Endothelial cell of umbilical vein (primary cell): ENCODE measurements around the gene HIP1. TPM values are rescaled to one million over a fixed set of nuclear protein-coding genes. Genes with fewer than 3 reads are reported as not detected.
A peak's percentile ranks its signal among the peaks of the same experiment; 100 is the strongest.

ENCODE experiments used
- BruUV-seq: library from RNA; stranded (reverse); fragments of 400-500 nt; replicated peaks from 2 replicates; lab custom pipeline; 2021; lab: Mats Ljungman, UMichigan
- CTCF ChIA-PET: fragments of 300-600, 350-600 bp; sonication (Branson Sonifier 250); formaldehyde crosslinking; loops from one replicate; lab custom pipeline; 2021; ENCODE audit warnings: antibody characterized with exemption, inconsistent platforms; lab: Charles Lee
- POLR2A ChIA-PET: fragments of 300-600, 350-600 bp; sonication (Branson Sonifier 250); formaldehyde crosslinking; loops from one replicate; lab custom pipeline; 2021; ENCODE audit warnings: antibody characterized with exemption, inconsistent platforms; lab: Charles Lee
- DNase-seq: peaks from one replicate; pipeline ENCODE4 v3.0.0-alpha.2; 2011; ENCODE audit warnings: low read depth, low spot score
- FAIRE-seq: peaks from 2 replicates; lab custom pipeline; 2011; peaks lifted over from hg19 to GRCh38; lab: Jason Lieb, UNC
- H2AFZ ChIP-seq: 2 replicates; pipeline ENCODE4 v1.6.0; 2012; ENCODE audit warnings: low read depth, low read length, control low read depth, inconsistent platforms
- H3K27ac ChIP-seq: 2 replicates; pipeline ENCODE4 v1.5.1; 2011; ENCODE audit warnings: low read depth, mild to moderate bottlenecking, control low read depth, low read length, moderate library complexity; ENCODE audit not compliant: insufficient read depth
- H3K27me3 ChIP-seq, 2 experiments: 2 replicates each; pipeline versions ENCODE4 v1.6.0 to v1.6.1; 2011; ENCODE audit warnings: low read length in 2 of 2, mixed read lengths in 1 of 2; ENCODE audit not compliant: control insufficient read depth in 2 of 2, insufficient read depth in 2 of 2
- H3K36me3 ChIP-seq, 2 experiments: 2 replicates in 1 of 2; 3 replicates in 1 of 2; pipeline ENCODE4 v1.5.1; 2011; ENCODE audit warnings: low read length in 2 of 2, mild to moderate bottlenecking in 1 of 2, moderate library complexity in 1 of 2; ENCODE audit not compliant: control insufficient read depth in 2 of 2, insufficient read depth in 2 of 2; ENCODE audit errors: extremely low read depth in 1 of 2
- H3K4me1 ChIP-seq: 3 replicates; pipeline ENCODE4 v1.5.1; 2011; ENCODE audit warnings: mild to moderate bottlenecking, low read length; ENCODE audit not compliant: control insufficient read depth, insufficient read depth; ENCODE audit errors: extremely low read depth
- H3K4me2 ChIP-seq: 2 replicates; pipeline ENCODE4 v1.6.1; 2011; ENCODE audit warnings: low read length, control low read depth, mixed read lengths; ENCODE audit not compliant: insufficient read depth
- H3K4me3 ChIP-seq, 3 experiments: fragments of 200-600 bp in 1 of 3; sonication (generic), shearing (Covaris generic) in 1 of 3; replicated peaks in 1 of 3; 2 replicates each; pipeline ENCODE4 v1.5.1; 2011 to 2016; ENCODE audit warnings: control low read depth in 3 of 3, low read length in 3 of 3, mild to moderate bottlenecking in 2 of 3, inconsistent platforms in 1 of 3, low read depth in 1 of 3, moderate library complexity in 1 of 3; ENCODE audit not compliant: insufficient read depth in 1 of 3
- H3K79me2 ChIP-seq: 2 replicates; pipeline ENCODE4 v1.6.0; 2012; ENCODE audit warnings: low read length, inconsistent platforms; ENCODE audit not compliant: control insufficient read depth, insufficient read depth
- H3K9ac ChIP-seq: replicated peaks from 2 replicates; pipeline ENCODE3; 2011; ENCODE audit warnings: low read length, control low read depth; ENCODE audit not compliant: insufficient read depth; ENCODE audit errors: extremely low read depth
- H3K9me1 ChIP-seq: replicated peaks from 3 replicates; pipeline ENCODE4 v1.6.0; 2011; ENCODE audit warnings: mild to moderate bottlenecking, low read length; ENCODE audit not compliant: control insufficient read depth, insufficient read depth; ENCODE audit errors: extremely low read depth
- H3K9me3 ChIP-seq: replicated peaks from 2 replicates; pipeline ENCODE4 v1.5.1; 2012; ENCODE audit warnings: low read length, inconsistent platforms; ENCODE audit not compliant: control insufficient read depth, insufficient read depth
- H4K20me1 ChIP-seq: replicated peaks from 2 replicates; pipeline ENCODE3; 2011; ENCODE audit warnings: mild to moderate bottlenecking, low read length; ENCODE audit not compliant: control insufficient read depth, insufficient read depth; ENCODE audit errors: extremely low read depth
- EZH2 ChIP-seq: IDR thresholded peaks from 2 replicates; pipeline ENCODE4 v1.6.1; 2012; ENCODE audit warnings: borderline replicate concordance, low read depth, mild to moderate bottlenecking, moderate library complexity, low read length, inconsistent platforms; ENCODE audit not compliant: severe bottlenecking
- FOS ChIP-seq: IDR thresholded peaks from 2 replicates; pipeline ENCODE4 v1.6.1; 2011; ENCODE audit warnings: mild to moderate bottlenecking, low read length, moderate library complexity, borderline replicate concordance; ENCODE audit not compliant: insufficient read depth
- GATA2 ChIP-seq: IDR thresholded peaks from 2 replicates; pipeline ENCODE4 v1.7.0; 2011; ENCODE audit warnings: low read depth, mild to moderate bottlenecking, moderate library complexity, mixed read lengths, low read length; ENCODE audit not compliant: insufficient read length, insufficient read depth
- JUN ChIP-seq: IDR thresholded peaks from 2 replicates; pipeline ENCODE4 v1.6.1; 2011; ENCODE audit warnings: borderline replicate concordance, low read depth; ENCODE audit not compliant: insufficient read length, insufficient read depth
- MAX ChIP-seq: IDR thresholded peaks from 2 replicates; pipeline ENCODE4 v1.6.1; 2011; ENCODE audit not compliant: insufficient read depth, insufficient read length
- MYC ChIP-seq: IDR thresholded peaks from one replicate; pipeline ENCODE4 v1.6.1; 2011; ENCODE audit warnings: mild to moderate bottlenecking, low read depth, low read length
- POLR2A ChIP-seq: IDR thresholded peaks from 2 replicates; pipeline ENCODE4 v1.6.1; 2012; ENCODE audit warnings: low read depth, mild to moderate bottlenecking, control low read depth, low read length
- POLR2AphosphoS5 ChIP-seq: IDR thresholded peaks from 2 replicates; pipeline ENCODE4 v1.6.1; 2012; ENCODE audit warnings: low read depth, mild to moderate bottlenecking, control low read depth, low read length, moderate library complexity; ENCODE audit not compliant: insufficient read depth
- dilution Hi-C: fragments of 300-500 bp; cut with MboI; formaldehyde crosslinking; loops from one replicate; pipeline ENCODE4 v1.15.0; 2019; ENCODE audit warnings: low sequenced_read_pairs; ENCODE audit not compliant: extremely low pct_ligation_motif_present
- intact Hi-C: fragments of 100-400 bp; cut with micrococcal nuclease; formaldehyde crosslinking; loops from one replicate; pipeline ENCODE4 v1.10.0; 2022
- polyA plus RNA-seq, 4 experiments: library from polyadenylated mRNA; depleted of rRNA in 3 of 4; stranded (reverse) in 3 of 4; unstranded in 1 of 4; fragments of >200 nt; gene quantifications; 2 replicates each; pipeline versions ENCODE4 v1.2.1 to v1.2.3, GENCODE V29; 2011 to 2012; ENCODE audit warnings: missing spikeins in 1 of 4
- total RNA-seq: library from RNA; stranded (reverse); gene quantifications from 2 replicates; pipeline ENCODE4 v1.2.3, GENCODE V29; 2021
- TF ChIP-seq, protein P1 (sequence below), 2 donors: IDR thresholded peaks; 1 replicate in 1 of 2; 2 replicates in 1 of 2; pipeline ENCODE4 v1.5.1; 2011; ENCODE audit warnings: low read length in 2 of 2, mild to moderate bottlenecking in 2 of 2, moderate library complexity in 2 of 2, control low read depth in 1 of 2, inconsistent platforms in 1 of 2, low read depth in 1 of 2; ENCODE audit not compliant: insufficient read depth in 1 of 2; ENCODE audit errors: extremely low read depth in 1 of 2

The HIP1 gene
- total and polyA plus RNA-seq, 2 donors (not counting 3 experiments of a cell fraction or from before 2014, with no cell fraction given), result 23.7 to 47.6 TPM

DNA sequence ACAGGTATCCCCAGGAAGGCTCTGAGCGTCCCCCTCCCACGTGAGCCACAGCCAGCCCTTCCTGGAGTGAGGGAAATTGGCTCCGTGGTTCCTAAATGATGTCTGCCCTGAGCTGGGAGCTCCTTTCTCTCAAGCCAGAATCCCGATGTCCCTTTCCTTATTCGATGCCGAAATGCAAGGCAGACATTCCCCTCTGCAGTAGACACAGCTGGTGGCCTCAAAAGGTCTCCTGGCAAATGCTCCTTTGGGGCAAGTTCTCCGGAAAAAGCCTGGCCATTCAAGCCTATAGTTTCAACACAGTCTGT lies 98.9 kb downstream of the HIP1 start:
- Histone ChIP-seq H3K36me3 (no peaks in the 10 kb centered on the region), H3K27ac (no peak overlapping the region), H3K9ac (no peak overlapping the region), H3K27me3 (no peaks in the 10 kb centered on the region), H3K4me3 (peak overlapping the region in 2 of 3 experiments; percentile 56 to 57), H2AFZ (peak overlapping the region; percentile 91), H3K4me2 (peak overlapping the region; percentile 59), H3K79me2 (no peaks in the 10 kb centered on the region), H3K9me1 (no peaks in the 10 kb centered on the region), H4K20me1 (no peaks in the 10 kb centered on the region), H3K9me3 (no peaks in the 10 kb centered on the region), H3K4me1 (peaks cover 11% of the 10 kb centered on the region)
- no peak for DNase-seq
- no peak for FAIRE-seq
- TF ChIP-seq MAX (no peak), POLR2AphosphoS5 (no peak), EZH2 (no peak), FOS (no peak), JUN (no peak), POLR2A (no peak), GATA2 (no peak), MYC (no peak)
- TF ChIP-seq, protein P1, sequence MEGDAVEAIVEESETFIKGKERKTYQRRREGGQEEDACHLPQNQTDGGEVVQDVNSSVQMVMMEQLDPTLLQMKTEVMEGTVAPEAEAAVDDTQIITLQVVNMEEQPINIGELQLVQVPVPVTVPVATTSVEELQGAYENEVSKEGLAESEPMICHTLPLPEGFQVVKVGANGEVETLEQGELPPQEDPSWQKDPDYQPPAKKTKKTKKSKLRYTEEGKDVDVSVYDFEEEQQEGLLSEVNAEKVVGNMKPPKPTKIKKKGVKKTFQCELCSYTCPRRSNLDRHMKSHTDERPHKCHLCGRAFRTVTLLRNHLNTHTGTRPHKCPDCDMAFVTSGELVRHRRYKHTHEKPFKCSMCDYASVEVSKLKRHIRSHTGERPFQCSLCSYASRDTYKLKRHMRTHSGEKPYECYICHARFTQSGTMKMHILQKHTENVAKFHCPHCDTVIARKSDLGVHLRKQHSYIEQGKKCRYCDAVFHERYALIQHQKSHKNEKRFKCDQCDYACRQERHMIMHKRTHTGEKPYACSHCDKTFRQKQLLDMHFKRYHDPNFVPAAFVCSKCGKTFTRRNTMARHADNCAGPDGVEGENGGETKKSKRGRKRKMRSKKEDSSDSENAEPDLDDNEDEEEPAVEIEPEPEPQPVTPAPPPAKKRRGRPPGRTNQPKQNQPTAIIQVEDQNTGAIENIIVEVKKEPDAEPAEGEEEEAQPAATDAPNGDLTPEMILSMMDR (IDR thresholded peaks at IDR 0.05; ENCODE audit: extremely low read depth in 1 of 2, insufficient read depth in 1 of 2, low read depth in 1 of 2, low read length in 2 of 2), result no peak
- BruUV-seq, result no TSS peak
- CTCF ChIA-PET, result interaction anchor here (2.1 kb wide), 1 partner anchor 123 kb away, joined by 10 read pairs; no protein-coding TSS in a partner anchor
- dilution Hi-C loops (no loop called here), intact Hi-C loops (loop anchor here (2.0 to 10.0 kb wide), 4 partner anchors 39 to 117 kb away; partner anchors contain the start of gene HIP1)
- POLR2A ChIA-PET, result no interaction called here
